Measurements from ENCODE around the gene RGS16.
A peak's percentile ranks its signal among the peaks of the same experiment; 100 is the strongest.

The RGS16 gene

DNA sequence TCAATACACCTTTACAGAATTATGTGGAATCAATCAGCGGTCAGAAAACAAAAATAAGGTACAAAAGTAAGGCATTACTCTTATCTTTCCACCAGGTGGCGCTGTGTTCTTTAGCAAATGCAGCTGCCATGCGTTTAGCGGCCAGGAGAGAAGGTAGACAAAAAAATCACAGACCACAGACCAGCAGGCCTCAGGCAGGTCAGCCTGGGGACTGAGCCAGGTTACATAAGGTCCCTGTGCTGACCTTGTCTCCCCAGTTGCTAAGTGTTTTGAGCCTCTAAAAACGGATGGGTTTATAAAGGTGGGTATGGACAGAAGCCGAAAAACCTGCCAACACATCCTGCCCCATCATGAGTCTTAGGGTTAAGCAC is 2.8 kb downstream of the RGS16 start:
- H3K27me3 ChIP-seq (ENCODE audit: insufficient read depth, low read depth), result peaks cover 2% of the 10 kb centered on the region; the same call in 1 of the 2 replicates
- H3K4me1 ChIP-seq (ENCODE audit: low read depth, poor library complexity, severe bottlenecking), result peaks cover 37% of the 10 kb centered on the region
- no peak overlapping the region for H2AFZ ChIP-seq (ENCODE audit: low read depth)
- TF ChIP-seq, protein P1, sequence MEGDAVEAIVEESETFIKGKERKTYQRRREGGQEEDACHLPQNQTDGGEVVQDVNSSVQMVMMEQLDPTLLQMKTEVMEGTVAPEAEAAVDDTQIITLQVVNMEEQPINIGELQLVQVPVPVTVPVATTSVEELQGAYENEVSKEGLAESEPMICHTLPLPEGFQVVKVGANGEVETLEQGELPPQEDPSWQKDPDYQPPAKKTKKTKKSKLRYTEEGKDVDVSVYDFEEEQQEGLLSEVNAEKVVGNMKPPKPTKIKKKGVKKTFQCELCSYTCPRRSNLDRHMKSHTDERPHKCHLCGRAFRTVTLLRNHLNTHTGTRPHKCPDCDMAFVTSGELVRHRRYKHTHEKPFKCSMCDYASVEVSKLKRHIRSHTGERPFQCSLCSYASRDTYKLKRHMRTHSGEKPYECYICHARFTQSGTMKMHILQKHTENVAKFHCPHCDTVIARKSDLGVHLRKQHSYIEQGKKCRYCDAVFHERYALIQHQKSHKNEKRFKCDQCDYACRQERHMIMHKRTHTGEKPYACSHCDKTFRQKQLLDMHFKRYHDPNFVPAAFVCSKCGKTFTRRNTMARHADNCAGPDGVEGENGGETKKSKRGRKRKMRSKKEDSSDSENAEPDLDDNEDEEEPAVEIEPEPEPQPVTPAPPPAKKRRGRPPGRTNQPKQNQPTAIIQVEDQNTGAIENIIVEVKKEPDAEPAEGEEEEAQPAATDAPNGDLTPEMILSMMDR (conservative IDR thresholded peaks at IDR 0.05; ENCODE audit: low read depth, low read length), result peak; percentile 100
- no peak overlapping the region for H3K27ac ChIP-seq
- H3K4me2 ChIP-seq, result peak overlapping the region; percentile 74
- peaks cover 20% of the 10 kb centered on the region for H4K20me1 ChIP-seq (ENCODE audit: insufficient read depth)
- H3K79me2 ChIP-seq (ENCODE audit: insufficient read depth, low read depth), result peaks cover 33% of the 10 kb centered on the region
- peaks cover 17% of the 10 kb centered on the region; the same call in 1 of the 2 replicates for H3K36me3 ChIP-seq (ENCODE audit: insufficient read depth)
- H3K4me3 ChIP-seq (IDR thresholded peaks at IDR 0.05; ENCODE audit: insufficient read depth, low read depth, low read length), result peak overlapping the region; percentile 41
- H3K9ac ChIP-seq, result no peak overlapping the region; the same call in 1 of the 2 replicates

DNA sequence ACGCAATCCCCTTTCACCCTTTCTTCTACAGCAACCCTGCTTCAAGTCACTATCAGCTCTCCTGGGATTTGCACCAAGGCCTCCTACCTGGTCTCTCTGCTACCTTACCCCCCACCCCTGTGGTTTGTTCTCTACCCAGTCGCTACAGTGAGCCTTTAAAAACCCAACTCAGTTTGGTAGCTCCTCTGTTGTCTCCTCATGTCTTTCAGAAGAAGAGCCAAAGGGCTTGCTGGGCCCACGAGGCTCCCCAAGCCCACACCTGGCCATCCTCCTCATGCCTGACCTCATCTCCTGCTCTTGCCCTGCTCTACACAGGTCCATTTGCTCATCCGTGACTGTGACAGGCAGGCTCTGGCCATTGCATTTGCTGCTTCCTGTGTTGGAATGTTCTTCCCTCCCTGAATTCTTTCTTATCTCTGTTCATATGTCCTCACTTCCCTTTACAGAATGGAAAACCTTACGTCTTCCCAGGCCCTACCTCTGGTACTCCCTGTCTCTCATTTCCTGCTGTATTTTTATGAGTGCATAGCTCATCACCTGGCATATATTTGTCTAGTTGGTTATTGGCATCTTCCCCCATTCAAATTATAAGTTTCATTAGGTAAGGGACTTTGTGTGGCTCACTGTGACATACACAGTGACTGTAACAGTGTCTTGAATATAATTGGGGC is 3.3 kb downstream of the RGS16 start:
- TF ChIP-seq, protein P1 (conservative IDR thresholded peaks at IDR 0.05; ENCODE audit: low read depth, low read length), result no peak
- H4K20me1 ChIP-seq (ENCODE audit: insufficient read depth), result peaks cover 20% of the 10 kb centered on the region
- H3K79me2 ChIP-seq (ENCODE audit: insufficient read depth, low read depth), result peaks cover 33% of the 10 kb centered on the region
- no peak overlapping the region for H2AFZ ChIP-seq (ENCODE audit: low read depth)
- peaks cover 17% of the 10 kb centered on the region; the same call in 1 of the 2 replicates for H3K36me3 ChIP-seq (ENCODE audit: insufficient read depth)
- H3K4me1 ChIP-seq (ENCODE audit: low read depth, poor library complexity, severe bottlenecking), result peaks cover 34% of the 10 kb centered on the region
- peaks cover 2% of the 10 kb centered on the region; the same call in 1 of the 2 replicates for H3K27me3 ChIP-seq (ENCODE audit: insufficient read depth, low read depth)
- peak overlapping the region; percentile 74 for H3K4me2 ChIP-seq
- peak overlapping the region; percentile 1 for H3K4me3 ChIP-seq (IDR thresholded peaks at IDR 0.05; ENCODE audit: insufficient read depth, low read depth, low read length)
- H3K9ac ChIP-seq, result no peak overlapping the region
- no peak overlapping the region for H3K27ac ChIP-seq

DNA sequence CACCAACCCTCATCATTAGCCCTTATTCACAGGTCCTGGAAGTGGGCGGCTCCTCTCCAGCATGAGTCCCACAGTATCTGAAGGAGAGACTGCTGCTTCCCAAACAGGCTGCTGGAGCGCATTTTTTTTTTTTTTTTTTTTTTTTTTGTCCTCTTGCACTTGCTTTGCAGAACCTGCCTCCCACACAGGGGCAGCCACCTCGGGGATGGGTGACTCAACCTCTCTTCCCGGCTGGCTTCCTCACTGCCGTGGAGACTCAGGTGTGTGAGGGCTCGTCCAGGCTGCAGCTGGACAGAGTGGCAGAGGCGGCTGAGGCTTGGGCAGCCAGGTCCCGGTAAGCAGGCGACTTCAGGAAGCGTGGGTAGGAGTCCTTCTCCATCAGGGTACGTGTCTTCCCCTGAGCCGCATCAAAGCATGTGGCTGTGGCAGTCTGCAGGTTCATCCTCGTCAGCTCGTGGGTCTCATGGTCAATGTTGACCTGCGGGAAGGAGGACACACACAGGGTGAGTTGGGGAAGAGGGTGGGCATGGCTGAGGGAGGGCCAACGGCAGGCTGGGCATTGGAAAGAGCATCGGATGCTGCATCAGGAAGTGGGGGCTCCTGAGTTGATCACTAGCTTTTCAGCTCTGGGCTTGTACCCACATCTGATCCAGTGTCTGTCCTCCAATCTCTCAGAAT is 4.0 kb downstream of the RGS16 start:
- Histone ChIP-seq H3K36me3 (ENCODE audit: insufficient read depth) (peaks cover 17% of the 10 kb centered on the region; the same call in 1 of the 2 replicates), H3K9ac (no peak overlapping the region), H3K4me2 (no peak overlapping the region), H2AFZ (ENCODE audit: low read depth) (no peak overlapping the region), H4K20me1 (ENCODE audit: insufficient read depth) (peaks cover 20% of the 10 kb centered on the region), H3K27ac (no peak overlapping the region), H3K4me3 (IDR thresholded peaks at IDR 0.05; ENCODE audit: insufficient read depth, low read depth, low read length) (no peak overlapping the region), H3K4me1 (ENCODE audit: low read depth, poor library complexity, severe bottlenecking) (peaks cover 27% of the 10 kb centered on the region), H3K79me2 (ENCODE audit: insufficient read depth, low read depth) (peaks cover 33% of the 10 kb centered on the region), H3K27me3 (ENCODE audit: insufficient read depth, low read depth) (peaks cover 2% of the 10 kb centered on the region; the same call in 1 of the 2 replicates)
- TF ChIP-seq, protein P1 (conservative IDR thresholded peaks at IDR 0.05; ENCODE audit: low read depth, low read length), result no peak

DNA sequence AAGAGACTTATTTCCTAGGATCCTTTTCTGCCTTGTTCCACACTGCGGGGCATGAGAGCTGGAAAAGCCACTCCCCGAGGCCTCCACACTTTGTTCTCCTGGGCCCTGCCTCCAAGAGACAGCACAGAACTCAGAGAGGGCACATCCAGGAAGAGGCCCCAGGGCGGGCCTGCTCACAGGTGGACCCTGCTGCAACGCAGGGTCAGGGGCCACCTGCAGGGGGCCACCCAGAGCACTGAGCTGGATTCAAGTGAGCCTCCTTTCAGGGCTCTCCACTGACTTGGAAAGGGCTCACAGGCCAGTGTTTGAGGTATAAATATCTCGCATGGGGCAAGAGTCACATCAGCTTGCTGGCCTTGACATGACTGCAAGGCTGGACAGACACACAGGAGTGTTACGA is 4.8 kb downstream of the RGS16 start:
- H3K27me3 ChIP-seq (ENCODE audit: insufficient read depth, low read depth), result no peaks in the 10 kb centered on the region
- TF ChIP-seq, protein P1 (conservative IDR thresholded peaks at IDR 0.05; ENCODE audit: low read depth, low read length), result peak; percentile 87
- no peak overlapping the region for H2AFZ ChIP-seq (ENCODE audit: low read depth)
- H3K4me3 ChIP-seq (IDR thresholded peaks at IDR 0.05; ENCODE audit: insufficient read depth, low read depth, low read length), result no peak overlapping the region
- no peak overlapping the region for H3K9ac ChIP-seq
- H4K20me1 ChIP-seq (ENCODE audit: insufficient read depth), result peaks cover 20% of the 10 kb centered on the region
- peaks cover 20% of the 10 kb centered on the region for H3K4me1 ChIP-seq (ENCODE audit: low read depth, poor library complexity, severe bottlenecking)
- H3K79me2 ChIP-seq (ENCODE audit: insufficient read depth, low read depth), result peaks cover 33% of the 10 kb centered on the region
- H3K36me3 ChIP-seq (ENCODE audit: insufficient read depth), result peaks cover 17% of the 10 kb centered on the region; the same call in 1 of the 2 replicates
- H3K27ac ChIP-seq, result no peak overlapping the region
- no peak overlapping the region for H3K4me2 ChIP-seq
